IMR-90 (cell line): ENCODE data around the gene VIPR1. TPM values are rescaled to one million over a fixed set of nuclear protein-coding genes. Genes with fewer than 3 reads are reported as not detected.

Source experiments
- ATAC-seq: fragments of 200-7000 bp; cut with Tn5 transposase; 2 replicates; pipeline ENCODE4 v1.9.1; 2020; ENCODE audit warnings: low read depth, mild to moderate bottlenecking, moderate library complexity
- BruUV-seq: library from RNA; stranded (reverse); fragments of 400-500 nt; replicated peaks from 2 replicates; lab custom pipeline; 2021; lab: Mats Ljungman, UMichigan
- CTCF ChIA-PET: fragments of 300-600 bp; formaldehyde crosslinking; extraction: SDS; loops from one replicate; lab custom pipeline; 2021; ENCODE audit warnings: antibody characterized with exemption; lab: Yijun Ruan, JAX
- POLR2A ChIA-PET: fragments of 300-600 bp; sonication (Branson Sonifier 250); formaldehyde crosslinking; loops from one replicate; lab custom pipeline; 2022; ENCODE audit warnings: antibody characterized with exemption; ENCODE audit not compliant: unreplicated experiment; lab: Charles Lee
- DNase-seq: peaks from one replicate; pipeline ENCODE4 v3.0.0; 2013
- H2AFZ ChIP-seq: replicated peaks from 2 replicates; pipeline ENCODE3; 2013; ENCODE audit warnings: low read length, mild to moderate bottlenecking; ENCODE audit not compliant: poor library complexity
- H2AK5ac ChIP-seq: 2 replicates; pipeline ENCODE4 v1.6.1; 2013; ENCODE audit warnings: low read depth, low read length, inconsistent platforms
- H2AK9ac ChIP-seq: replicated peaks from 2 replicates; pipeline ENCODE3; 2013; ENCODE audit warnings: mild to moderate bottlenecking, low read depth, low read length, moderate library complexity; ENCODE audit not compliant: poor library complexity
- H2BK120ac ChIP-seq: 2 replicates; pipeline ENCODE4 v1.6.1; 2013; ENCODE audit warnings: low read depth, low read length, inconsistent platforms
- H2BK15ac ChIP-seq: 3 replicates; pipeline ENCODE4 v1.6.1; 2013; ENCODE audit warnings: low read depth, low read length, inconsistent platforms
- H2BK20ac ChIP-seq: 2 replicates; pipeline ENCODE4 v1.6.1; 2013; ENCODE audit warnings: low read depth, mild to moderate bottlenecking, inconsistent platforms, low read length, moderate library complexity
- H2BK5ac ChIP-seq: 2 replicates; pipeline ENCODE4 v1.6.1; 2013; ENCODE audit warnings: mild to moderate bottlenecking, low read depth, low read length, inconsistent platforms; ENCODE audit not compliant: poor library complexity, severe bottlenecking
- H3K14ac ChIP-seq: replicated peaks from 2 replicates; pipeline ENCODE4 v1.6.1; 2013; ENCODE audit warnings: low read depth, low read length, inconsistent platforms
- H3K18ac ChIP-seq: 2 replicates; pipeline ENCODE4 v1.6.1; 2013; ENCODE audit warnings: low read depth, low read length, control low read depth
- H3K23ac ChIP-seq: 2 replicates; pipeline ENCODE4 v1.6.1; 2013; ENCODE audit warnings: low read depth, low read length, inconsistent platforms
- H3K27ac ChIP-seq: 2 replicates; pipeline ENCODE4 v1.5.1; 2013; ENCODE audit warnings: mild to moderate bottlenecking, control low read depth, low read length; ENCODE audit not compliant: insufficient read depth
- H3K27me3 ChIP-seq: 2 replicates; pipeline ENCODE4 v1.6.1; 2013; ENCODE audit warnings: low read length; ENCODE audit not compliant: control insufficient read depth, insufficient read depth
- H3K36me3 ChIP-seq: 2 replicates; pipeline ENCODE4 v1.6.1; 2013; ENCODE audit warnings: low read length, mixed read lengths; ENCODE audit not compliant: control insufficient read depth, insufficient read depth
- H3K4ac ChIP-seq: 2 replicates; pipeline ENCODE4 v1.6.1; 2013; ENCODE audit warnings: low read depth, low read length, inconsistent platforms
- H3K4me1 ChIP-seq: 2 replicates; pipeline ENCODE4 v1.6.1; 2013; ENCODE audit warnings: low read length, mixed read lengths; ENCODE audit not compliant: control insufficient read depth, insufficient read depth
- H3K4me2 ChIP-seq: 2 replicates; pipeline ENCODE4 v1.6.1; 2013; ENCODE audit warnings: low read depth, mild to moderate bottlenecking, control low read depth, low read length, moderate library complexity
- H3K4me3 ChIP-seq: 2 replicates; pipeline ENCODE4 v1.5.1; 2013; ENCODE audit warnings: low read depth, mild to moderate bottlenecking, control low read depth, low read length, moderate library complexity; ENCODE audit not compliant: insufficient read depth
- H3K56ac ChIP-seq: 2 replicates; pipeline ENCODE4 v1.6.1; 2013; ENCODE audit warnings: low read length, inconsistent platforms; ENCODE audit not compliant: insufficient read depth; ENCODE audit errors: extremely low read depth
- H3K79me1 ChIP-seq, 2 experiments: 2 replicates each; pipeline ENCODE4 v1.6.1; 2013; ENCODE audit warnings: low read length in 2 of 2, inconsistent platforms in 1 of 2, low read depth in 1 of 2
- H3K9ac ChIP-seq: 2 replicates; pipeline ENCODE4 v1.6.1; 2013; ENCODE audit warnings: low read depth, low read length, control low read depth
- H3K9me1 ChIP-seq: 2 replicates; pipeline ENCODE4 v1.6.1; 2013; ENCODE audit warnings: low read length, inconsistent platforms; ENCODE audit not compliant: insufficient read depth
- H3K9me3 ChIP-seq: 2 replicates; pipeline ENCODE4 v1.6.1; 2013; ENCODE audit warnings: low read length; ENCODE audit not compliant: control insufficient read depth, insufficient read depth
- H4K20me1 ChIP-seq: 2 replicates; pipeline ENCODE4 v1.6.1; 2013; ENCODE audit warnings: low read length, inconsistent platforms; ENCODE audit not compliant: insufficient read depth
- H4K5ac ChIP-seq: 2 replicates; pipeline ENCODE4 v1.6.1; 2013; ENCODE audit warnings: mild to moderate bottlenecking, low read depth, low read length, control low read depth
- H4K8ac ChIP-seq, 2 experiments: 2 replicates each; pipeline ENCODE4 v1.6.1; 2013; ENCODE audit warnings: low read depth in 2 of 2, low read length in 2 of 2, control low read depth in 1 of 2, inconsistent platforms in 1 of 2
- H4K91ac ChIP-seq: 2 replicates; pipeline ENCODE4 v1.6.1; 2013; ENCODE audit warnings: low read depth, low read length, inconsistent platforms; ENCODE audit not compliant: insufficient read depth
- BHLHE40 ChIP-seq: fragments of 150-350 bp; IDR thresholded peaks from 2 replicates; pipeline ENCODE4 v1.6.1; 2016; ENCODE audit warnings: mild to moderate bottlenecking, low read depth, low read length
- CEBPB ChIP-seq: IDR thresholded peaks from 2 replicates; pipeline ENCODE4 v1.6.1; 2012; ENCODE audit warnings: low read depth, low read length, improper control_type of control experiment
- CHD1 ChIP-seq: IDR thresholded peaks from 2 replicates; pipeline ENCODE4 v1.6.1; 2012; ENCODE audit warnings: low read depth, low read length, improper control_type of control experiment
- CTCF ChIP-seq: conservative IDR thresholded peaks from 2 replicates; pipeline ENCODE4 v1.5.1; 2012; ENCODE audit warnings: mild to moderate bottlenecking, low read depth, low read length, improper control_type of control experiment
- ELK1 ChIP-seq: fragments of 150-350 bp; IDR thresholded peaks from 2 replicates; pipeline ENCODE4 v1.6.1; 2016; ENCODE audit warnings: low read depth, mild to moderate bottlenecking, low read length, moderate library complexity, borderline replicate concordance
- FOS ChIP-seq: fragments of 150-350 bp; IDR thresholded peaks from 2 replicates; pipeline ENCODE4 v1.6.1; 2016; ENCODE audit warnings: low read depth, low read length
- MAFK ChIP-seq: IDR thresholded peaks from 2 replicates; pipeline ENCODE4 v1.6.1; 2012; ENCODE audit warnings: low read depth, low read length, improper control_type of control experiment
- MAZ ChIP-seq: IDR thresholded peaks from 2 replicates; pipeline ENCODE4 v1.6.1; 2012; ENCODE audit warnings: low read depth, mild to moderate bottlenecking, low read length, improper control_type of control experiment, moderate library complexity, borderline replicate concordance
- MXI1 ChIP-seq: IDR thresholded peaks from 2 replicates; pipeline ENCODE4 v1.6.1; 2012; ENCODE audit warnings: low read depth, mild to moderate bottlenecking, low read length, moderate library complexity, borderline replicate concordance
- NFE2L2 ChIP-seq: fragments of 150-350 bp; IDR thresholded peaks from 2 replicates; pipeline ENCODE4 v1.6.1; 2016; ENCODE audit warnings: low read depth, mild to moderate bottlenecking, low read length
- POLR2A ChIP-seq: IDR thresholded peaks from 2 replicates; pipeline ENCODE4 v1.6.1; 2012; ENCODE audit warnings: mild to moderate bottlenecking, low read depth, low read length
- RAD21 ChIP-seq: IDR thresholded peaks from 2 replicates; pipeline ENCODE4 v1.6.1; 2012; ENCODE audit warnings: low read length, improper control_type of control experiment
- RCOR1 ChIP-seq: IDR thresholded peaks from 2 replicates; pipeline ENCODE4 v1.6.1; 2012; ENCODE audit warnings: mild to moderate bottlenecking, low read length, improper control_type of control experiment; ENCODE audit not compliant: insufficient replicate concordance
- RFX5 ChIP-seq: IDR thresholded peaks from 2 replicates; pipeline ENCODE4 v1.8.0; 2012; ENCODE audit warnings: low read depth, mild to moderate bottlenecking, low read length, moderate library complexity
- SMC3 ChIP-seq: fragments of 150-350 bp; IDR thresholded peaks from 2 replicates; pipeline ENCODE4 v1.6.1; 2016; ENCODE audit warnings: low read depth, mild to moderate bottlenecking, antibody characterized with exemption, low read length, moderate library complexity
- USF2 ChIP-seq: fragments of 150-350 bp; IDR thresholded peaks from 2 replicates; pipeline ENCODE4 v1.6.1; 2017; ENCODE audit warnings: mild to moderate bottlenecking, antibody characterized with exemption, low read length, low read depth
- WGBS, 2 experiments: methylation state at CpG; one replicate each; pipeline versions ENCODE4 v1.1.5 to v1.1.7; 2013; ENCODE audit warnings: missing lambda C conversion rate in 2 of 2; ENCODE audit not compliant: insufficient read length in 1 of 2; ENCODE audit errors: extremely low coverage in 2 of 2; 5-methylcytosine and 5-hydroxymethylcytosine counted together
- dilution Hi-C: fragments of 300-500 bp; cut with HindIII; formaldehyde crosslinking; loops from one replicate; pipeline ENCODE4 v1.14.3; 2018; ENCODE audit warnings: low sequenced_read_pairs; ENCODE audit not compliant: unreplicated experiment
- in situ Hi-C: fragments of 300-500 bp; cut with MboI; formaldehyde crosslinking; loops from 3 replicates; pipeline ENCODE4 v1.14.3; 2019; ENCODE audit warnings: low sequenced_read_pairs, inconsistent platforms, mixed read lengths
- intact Hi-C: fragments of 100-400 bp; cut with micrococcal nuclease; formaldehyde crosslinking; loops from 2 replicates; pipeline ENCODE4 v1.10.0; 2022
- polyA plus RNA-seq, 3 experiments: library from polyadenylated mRNA; depleted of rRNA; stranded (reverse); fragments of >200 nt; gene quantifications; 2 replicates each; pipeline ENCODE4 v1.2.3, GENCODE V29; 2012; ENCODE audit warnings: low replicate concordance in 1 of 3
- total RNA-seq: library from RNA; depleted of rRNA; stranded (reverse); fragments of >200 nt; gene quantifications from 2 replicates; pipeline ENCODE4 v1.2.3, GENCODE V29; 2012

The VIPR1 gene
- total and polyA plus RNA-seq, 2 of the 4 experiments (the other 2 are of a cell fraction): not detected

DNA sequence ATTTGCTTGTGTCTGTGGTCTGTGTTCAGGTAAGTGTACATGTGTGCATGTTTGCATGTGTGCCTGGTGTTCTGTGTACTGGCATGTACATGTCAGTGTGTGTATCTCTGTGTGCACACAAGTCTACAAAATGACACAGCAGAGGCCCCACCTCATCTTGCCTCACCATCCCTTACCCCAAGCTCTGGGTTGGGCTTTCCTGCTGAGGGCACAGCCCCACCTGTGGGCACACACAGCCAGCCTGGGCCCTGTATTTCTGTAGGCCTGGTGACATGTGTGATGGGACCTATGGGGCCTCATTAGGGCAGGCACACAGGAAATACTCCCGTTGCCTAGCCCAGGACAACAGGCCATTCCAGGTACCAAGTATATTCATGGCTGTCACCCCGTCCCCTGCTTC, 13.5 kb downstream of the VIPR1 start:
- no TSS peak for BruUV-seq
- no peak overlapping the region for H3K4me2 ChIP-seq
- H3K18ac ChIP-seq: no peak overlapping the region
- no peaks in the 10 kb centered on the region for H3K36me3 ChIP-seq
- no peaks in the 10 kb centered on the region for H4K20me1 ChIP-seq
- in situ Hi-C loops: no loop called here
- ATAC-seq (no peak), DNase-seq (no peak)
- no peak overlapping the region for H2BK15ac ChIP-seq
- no peak overlapping the region for H4K8ac ChIP-seq
- no peak overlapping the region for H2BK20ac ChIP-seq
- intact Hi-C loops: loop anchor here (1.0 kb wide), 1 partner anchor 10 kb away; no protein-coding TSS in a partner anchor
- H3K23ac ChIP-seq: no peak overlapping the region
- TF ChIP-seq USF2 (no peak), MXI1 (no peak), RCOR1 (no peak), CEBPB (no peak), NFE2L2 (no peak), BHLHE40 (no peak), MAZ (no peak), SMC3 (no peak), RFX5 (no peak), POLR2A (no peak), CHD1 (no peak), FOS (no peak), CTCF (no peak), ELK1 (no peak), MAFK (no peak), RAD21 (no peak)
- no peaks in the 10 kb centered on the region for H3K9me1 ChIP-seq
- POLR2A ChIA-PET: no interaction called here
- no peaks in the 10 kb centered on the region for H3K4me1 ChIP-seq
- CTCF ChIA-PET: no interaction called here
- no peak overlapping the region for H2AFZ ChIP-seq
- no peak overlapping the region for H4K5ac ChIP-seq
- H3K27me3 ChIP-seq: peaks cover 12% of the 10 kb centered on the region
- H3K27ac ChIP-seq: no peak overlapping the region
- H2BK120ac ChIP-seq: no peak overlapping the region
- no peak overlapping the region for H4K91ac ChIP-seq
- no peaks in the 10 kb centered on the region for H3K9me3 ChIP-seq
- H3K14ac ChIP-seq: no peak overlapping the region
- no peak overlapping the region for H3K4ac ChIP-seq
- no peak overlapping the region for H3K4me3 ChIP-seq
- H3K56ac ChIP-seq: no peak overlapping the region
- H2BK5ac ChIP-seq: no peak overlapping the region
- no peak overlapping the region for H2AK9ac ChIP-seq
- dilution Hi-C loops: no loop called here
- H3K9ac ChIP-seq: no peak overlapping the region
- H3K79me1 ChIP-seq: no peaks in the 10 kb centered on the region
- WGBS, 2 experiments: 20% methylated on average over 1 of the region's 2 CpGs; no CpG with 5 or more reads in 1 of the 2 experiments
- H2AK5ac ChIP-seq: no peak overlapping the region
